ENCODE results near the gene GRK2. TPM values are rescaled to one million over a fixed set of nuclear protein-coding genes. Genes with fewer than 3 reads are reported as not detected.

Gene GRK2
- total RNA-seq, 1 donor from 2014 or later, result 101 TPM

DNA sequence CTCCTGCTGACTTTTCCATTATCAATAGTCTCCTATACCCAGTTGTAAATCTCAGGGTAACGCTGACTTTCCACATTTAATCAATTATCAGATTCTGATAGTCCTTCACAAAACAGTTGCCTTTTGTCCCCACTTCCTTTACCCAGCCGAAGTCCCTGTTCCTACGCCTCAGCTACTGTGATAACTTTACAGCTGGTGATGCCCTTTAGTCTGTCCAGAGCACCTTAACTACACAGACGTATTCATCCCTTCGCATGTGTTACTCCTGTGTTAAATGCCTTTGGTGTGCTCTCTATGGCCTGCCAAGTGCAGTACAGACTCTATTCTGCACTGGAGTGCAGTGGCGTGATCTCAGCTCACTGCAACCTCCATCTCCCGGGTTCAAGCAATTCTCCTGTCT lies 57.3 kb downstream of the GRK2 start:
- no peaks in the 10 kb centered on the region for H3K36me3 ChIP-seq
- intact Hi-C loops (cut with DNase I), result no loop called here

DNA sequence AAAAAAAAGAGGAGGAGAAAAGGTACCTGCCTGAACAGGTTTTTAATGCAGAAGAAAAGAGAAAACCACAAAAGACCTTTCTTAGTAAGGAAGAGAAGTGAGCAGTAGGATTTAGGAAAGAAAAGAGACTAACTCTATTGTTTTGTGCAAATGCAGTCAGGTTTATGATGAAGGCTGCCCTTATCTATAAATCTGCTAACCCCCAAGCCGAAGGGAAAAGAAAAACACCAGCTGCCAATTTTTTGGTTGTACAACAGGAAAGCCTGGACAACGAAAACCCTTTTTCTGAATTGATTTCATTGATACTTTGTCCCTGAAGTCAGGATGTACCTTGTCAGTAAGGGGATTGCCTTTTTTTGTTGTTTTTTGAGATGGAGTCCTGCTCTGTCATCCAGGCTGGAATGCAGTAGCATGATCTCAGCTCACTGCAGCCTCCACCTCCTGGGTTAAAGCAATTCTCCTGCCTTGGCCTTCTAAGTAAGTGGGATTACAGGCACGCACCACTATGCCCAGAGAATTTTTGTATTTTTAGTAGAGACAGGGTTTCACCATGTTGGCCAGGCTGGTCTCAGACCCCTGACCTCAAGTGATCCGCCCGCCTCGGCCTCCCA lies 65.9 kb downstream of the GRK2 start:
- DNase-seq, result no peak
- TF ChIP-seq, protein P1, sequence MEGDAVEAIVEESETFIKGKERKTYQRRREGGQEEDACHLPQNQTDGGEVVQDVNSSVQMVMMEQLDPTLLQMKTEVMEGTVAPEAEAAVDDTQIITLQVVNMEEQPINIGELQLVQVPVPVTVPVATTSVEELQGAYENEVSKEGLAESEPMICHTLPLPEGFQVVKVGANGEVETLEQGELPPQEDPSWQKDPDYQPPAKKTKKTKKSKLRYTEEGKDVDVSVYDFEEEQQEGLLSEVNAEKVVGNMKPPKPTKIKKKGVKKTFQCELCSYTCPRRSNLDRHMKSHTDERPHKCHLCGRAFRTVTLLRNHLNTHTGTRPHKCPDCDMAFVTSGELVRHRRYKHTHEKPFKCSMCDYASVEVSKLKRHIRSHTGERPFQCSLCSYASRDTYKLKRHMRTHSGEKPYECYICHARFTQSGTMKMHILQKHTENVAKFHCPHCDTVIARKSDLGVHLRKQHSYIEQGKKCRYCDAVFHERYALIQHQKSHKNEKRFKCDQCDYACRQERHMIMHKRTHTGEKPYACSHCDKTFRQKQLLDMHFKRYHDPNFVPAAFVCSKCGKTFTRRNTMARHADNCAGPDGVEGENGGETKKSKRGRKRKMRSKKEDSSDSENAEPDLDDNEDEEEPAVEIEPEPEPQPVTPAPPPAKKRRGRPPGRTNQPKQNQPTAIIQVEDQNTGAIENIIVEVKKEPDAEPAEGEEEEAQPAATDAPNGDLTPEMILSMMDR (IDR thresholded peaks at IDR 0.05), result no peak
- ATAC-seq, result no peak
- Histone ChIP-seq H3K27ac (no peak overlapping the region), H3K9me3 (no peaks in the 10 kb centered on the region), H3K36me3 (peaks cover 16% of the 10 kb centered on the region), H3K27me3 (ENCODE audit: low read depth) (no peaks in the 10 kb centered on the region), H3K4me1 (no peaks in the 10 kb centered on the region), H3K4me3 (no peak overlapping the region)
- intact Hi-C loops (cut with DNase I), result no loop called here

More for the DNA sequence above, 57.3 kb downstream of the GRK2 start:
- Histone ChIP-seq H3K27me3 (ENCODE audit: low read depth) (no peaks in the 10 kb centered on the region), H3K4me3 (no peak overlapping the region), H3K4me1 (peaks cover 7% of the 10 kb centered on the region), H3K27ac (no peak overlapping the region), H3K9me3 (no peaks in the 10 kb centered on the region)
- ATAC-seq (no peak), DNase-seq (no peak)
- TF ChIP-seq, protein P1 (IDR thresholded peaks at IDR 0.05), result no peak

Other genes with a start within 250 kb of the GRK2 start
- gene SYT12, start 243.3 kb upstream of the GRK2 start, total RNA-seq, result not detected
- 12.2 TPM for gene RHOD, start 209.6 kb upstream of the GRK2 start, total RNA-seq
- gene KDM2A, start 147.2 kb upstream of the GRK2 start, total RNA-seq, result 80.5 TPM
- gene ANKRD13D, start 22.8 kb downstream of the GRK2 start, total RNA-seq, result 66.9 TPM
- gene SSH3, start 37.1 kb downstream of the GRK2 start, total RNA-seq, result 37.7 TPM
- 86.6 TPM for gene POLD4, start 87.1 kb downstream of the GRK2 start, total RNA-seq
- 3.7 TPM for gene CLCF1, start 107.1 kb downstream of the GRK2 start, total RNA-seq
- gene RAD9A, start 125.5 kb downstream of the GRK2 start, total RNA-seq, result 28.9 TPM
- gene PPP1CA, start 135.4 kb downstream of the GRK2 start, total RNA-seq, result 144 TPM
- gene TBC1D10C, start 137.6 kb downstream of the GRK2 start, total RNA-seq, result 45.3 TPM
- 0.71 TPM for gene CARNS1, start 149.2 kb downstream of the GRK2 start, total RNA-seq
- gene RPS6KB2, start 162.0 kb downstream of the GRK2 start, total RNA-seq, result 42.1 TPM
- gene PTPRCAP, start 171.2 kb downstream of the GRK2 start, total RNA-seq, result 15.7 TPM
- gene CORO1B, start 177.0 kb downstream of the GRK2 start, total RNA-seq, result 150 TPM
- gene GPR152, start 186.3 kb downstream of the GRK2 start, total RNA-seq, result not detected
- gene CABP4, start 188.9 kb downstream of the GRK2 start, total RNA-seq, result 4.0 TPM
- gene TMEM134, start 202.8 kb downstream of the GRK2 start, total RNA-seq, result 49.1 TPM
- 85.2 TPM for gene AIP, start 216.6 kb downstream of the GRK2 start, total RNA-seq
- 54.1 TPM for gene PITPNM1, start 238.9 kb downstream of the GRK2 start, total RNA-seq
- gene CDK2AP2, start 241.7 kb downstream of the GRK2 start, total RNA-seq, result 79.7 TPM